Erythroblast (primary cell): ENCODE measurements around the gene LNPEP.

Source experiments
- GATA1 ChIP-seq: IDR thresholded peaks from 2 replicates; pipeline ENCODE4 v1.6.1; 2011; ENCODE audit warnings: low read depth, mild to moderate bottlenecking, control low read depth, low read length, moderate library complexity
- POLR2A ChIP-seq: IDR thresholded peaks from 2 replicates; pipeline ENCODE4 v1.6.1; 2011; ENCODE audit warnings: mild to moderate bottlenecking, low read length

- TF ChIP-seq POLR2A (no peak), GATA1 (no peak)
Observed at GRCh38 chr5:97044052-97044451, 108.2 kb downstream of the LNPEP start.
